NCI-H1092 treated with DMSO at 0.1 percent for 48 hours (cell line): ENCODE data around the gene ASCL2.

Experiments used
- DNase-seq: peaks from one replicate; lab custom pipeline; 2025; lab: John Stamatoyannopoulos, UW

ASCL2 gene

DNA sequence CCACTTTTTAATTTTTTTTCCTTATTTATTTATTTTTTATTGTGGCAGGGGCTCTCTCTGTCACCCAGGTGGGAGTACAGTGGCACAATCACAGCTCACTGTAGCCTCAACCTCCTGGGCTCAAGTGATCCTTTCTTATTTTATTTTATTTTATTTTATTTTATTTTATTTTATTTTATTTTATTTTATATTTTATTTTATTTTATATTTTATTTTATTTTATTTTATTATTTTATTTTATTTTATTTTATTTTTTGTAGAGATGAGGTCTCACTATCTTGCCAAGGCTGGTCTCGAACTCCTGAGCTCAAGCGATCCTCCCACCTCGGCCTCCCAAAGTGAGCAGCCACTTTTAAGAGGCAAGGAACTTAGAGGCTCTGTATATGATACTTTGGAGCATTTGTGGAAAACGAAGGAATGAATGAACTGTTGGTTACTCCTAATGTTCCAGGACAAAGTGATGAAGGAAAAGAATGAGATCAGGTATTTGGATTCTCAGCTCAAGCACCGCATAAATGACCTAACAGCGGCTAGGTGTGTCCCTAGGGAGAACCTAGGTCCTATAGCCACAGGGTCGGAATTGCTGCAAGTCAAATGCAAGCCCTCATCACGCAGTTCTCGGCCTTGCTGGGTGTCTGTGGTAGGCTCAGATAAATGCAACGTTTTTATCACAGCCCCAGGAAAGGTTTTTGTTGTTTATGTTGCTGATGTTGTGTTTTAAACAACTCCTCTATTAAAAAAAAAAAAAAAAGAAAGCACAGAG lies 36.5 kb downstream of the ASCL2 start:
- no peak for DNase-seq

DNA sequence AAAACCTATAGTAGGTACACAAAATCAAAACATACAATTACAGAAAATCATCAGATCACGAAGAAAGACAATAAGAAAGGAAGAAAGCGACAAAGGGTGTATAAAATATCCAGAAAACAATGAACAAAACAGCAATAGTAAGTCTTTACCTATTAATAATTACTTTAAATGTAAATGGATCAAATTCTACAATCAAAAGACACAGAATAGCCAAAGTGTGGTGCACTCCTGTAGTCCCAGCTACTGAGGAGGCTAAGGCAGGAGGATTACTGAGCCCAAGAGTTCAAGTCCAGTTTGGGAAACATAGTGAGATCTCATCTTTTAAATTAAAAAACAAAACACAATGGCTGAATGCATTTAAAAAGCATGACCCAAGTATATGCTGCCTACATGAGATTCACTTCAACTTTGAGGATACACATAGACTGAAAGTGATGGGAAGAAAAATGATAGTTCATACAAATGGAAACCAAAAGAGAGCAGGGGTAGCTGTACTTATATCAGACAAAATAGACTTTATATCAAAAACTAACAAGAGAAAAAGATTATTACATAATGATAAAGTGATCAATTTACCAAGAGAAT lies 40.6 kb downstream of the ASCL2 start:
- no peak for DNase-seq

DNA sequence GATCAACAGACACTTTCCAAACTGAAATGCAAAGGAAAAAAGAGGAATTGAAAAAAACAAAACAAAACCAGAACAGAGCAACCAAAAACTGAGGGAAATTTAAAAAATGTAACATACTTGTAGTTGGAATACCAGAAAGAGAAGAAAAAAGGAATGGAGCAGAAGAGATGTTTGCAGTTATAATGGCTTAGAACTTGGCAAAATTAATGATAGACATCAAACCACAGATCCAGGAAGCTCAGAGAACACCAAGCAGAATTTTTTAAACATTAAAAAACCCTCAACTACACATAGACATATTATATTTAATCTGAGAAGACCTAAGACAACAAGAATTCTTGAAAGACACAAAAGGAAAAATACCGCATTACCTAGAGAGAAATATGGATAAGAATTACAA lies 46.1 kb downstream of the ASCL2 start:
- DNase-seq = no peak

DNA sequence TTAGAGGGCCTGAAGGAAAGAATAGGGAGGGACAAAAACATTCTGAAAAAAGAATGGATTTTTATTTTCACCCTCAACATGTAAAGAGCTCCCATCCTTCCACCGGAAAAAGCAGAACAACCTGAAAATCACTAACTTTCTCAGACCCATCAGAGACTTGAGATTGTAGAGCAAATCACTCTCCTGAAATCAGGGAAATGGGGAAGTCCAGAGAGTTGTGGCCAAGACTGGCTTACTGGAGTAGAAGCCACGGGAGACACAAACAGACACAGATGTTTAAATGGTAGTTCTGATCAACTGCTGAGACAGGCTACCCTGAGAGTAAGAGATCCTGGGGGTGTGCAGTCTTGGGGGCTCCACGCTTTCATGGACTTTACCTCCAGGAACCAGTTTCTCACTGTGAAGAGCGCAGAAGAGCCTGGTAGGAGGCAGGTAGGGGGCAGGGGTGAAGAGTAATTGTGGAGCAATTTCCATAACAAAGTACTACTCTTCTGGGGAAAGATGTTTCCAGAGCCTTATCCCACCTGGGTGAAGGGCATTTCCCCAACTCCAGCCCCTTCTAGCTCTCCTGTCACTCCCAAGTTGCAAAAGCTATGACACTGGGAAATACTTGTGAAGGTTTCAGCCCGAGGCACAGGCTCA lies 47.1 kb downstream of the ASCL2 start:
- no peak for DNase-seq

DNA sequence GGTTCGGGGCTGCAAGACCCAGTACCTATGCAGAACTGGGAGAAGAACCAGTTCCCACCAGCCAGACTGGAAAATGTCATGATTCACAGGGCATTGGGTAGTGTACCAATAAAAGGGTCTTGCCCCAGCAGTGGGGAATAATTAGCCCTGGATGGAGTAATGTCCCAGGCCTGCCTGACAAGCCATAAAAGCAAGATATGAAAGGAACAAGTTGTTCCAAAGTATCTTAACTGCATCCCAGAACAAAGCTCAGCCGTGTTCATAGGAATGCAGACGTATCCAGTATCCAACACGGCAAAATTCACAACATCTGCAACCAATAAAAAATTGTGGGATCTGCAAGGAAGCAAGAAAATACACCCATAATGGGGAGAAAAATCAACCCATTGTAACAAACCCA lies 47.9 kb downstream of the ASCL2 start:
- DNase-seq = no peak

DNA sequence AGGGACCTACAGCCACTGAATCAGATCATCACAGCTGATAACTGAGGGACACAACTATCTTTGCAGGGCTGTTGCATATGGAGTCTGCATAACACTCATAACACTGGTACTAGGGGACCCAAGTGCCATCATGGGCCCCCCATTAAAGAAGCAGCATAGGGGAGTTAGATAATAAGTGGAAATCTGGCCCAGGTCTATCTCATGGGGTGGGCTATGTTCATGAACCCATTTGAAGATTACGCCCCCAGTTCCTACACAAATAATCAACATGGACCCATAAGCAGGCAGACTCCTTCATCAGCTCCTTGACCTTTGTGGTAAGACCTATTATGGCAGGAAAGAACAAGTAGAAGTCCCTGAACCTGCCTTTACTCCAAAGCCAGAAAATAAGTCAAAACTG lies 48.8 kb downstream of the ASCL2 start:
- DNase-seq = no peak

DNA sequence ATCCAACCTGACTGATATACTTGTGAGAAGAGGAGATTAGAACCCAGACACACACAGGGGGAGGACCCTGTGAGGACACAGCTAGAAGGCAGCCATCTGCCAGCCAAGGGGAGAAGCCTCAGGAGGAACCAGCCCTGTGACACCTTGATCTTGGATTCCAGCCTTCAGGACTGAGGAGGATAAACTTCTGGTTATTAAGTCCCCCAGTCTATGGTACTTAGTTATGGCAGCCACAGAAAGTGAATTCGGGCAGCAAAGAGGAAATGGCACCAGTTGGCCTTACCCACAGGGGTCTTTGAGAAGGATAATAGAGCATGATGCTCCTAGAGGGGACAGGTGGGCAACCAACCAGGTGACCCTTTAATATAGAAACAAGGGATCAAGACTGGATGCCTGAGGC lies 49.4 kb downstream of the ASCL2 start:
- DNase-seq = no peak

DNA sequence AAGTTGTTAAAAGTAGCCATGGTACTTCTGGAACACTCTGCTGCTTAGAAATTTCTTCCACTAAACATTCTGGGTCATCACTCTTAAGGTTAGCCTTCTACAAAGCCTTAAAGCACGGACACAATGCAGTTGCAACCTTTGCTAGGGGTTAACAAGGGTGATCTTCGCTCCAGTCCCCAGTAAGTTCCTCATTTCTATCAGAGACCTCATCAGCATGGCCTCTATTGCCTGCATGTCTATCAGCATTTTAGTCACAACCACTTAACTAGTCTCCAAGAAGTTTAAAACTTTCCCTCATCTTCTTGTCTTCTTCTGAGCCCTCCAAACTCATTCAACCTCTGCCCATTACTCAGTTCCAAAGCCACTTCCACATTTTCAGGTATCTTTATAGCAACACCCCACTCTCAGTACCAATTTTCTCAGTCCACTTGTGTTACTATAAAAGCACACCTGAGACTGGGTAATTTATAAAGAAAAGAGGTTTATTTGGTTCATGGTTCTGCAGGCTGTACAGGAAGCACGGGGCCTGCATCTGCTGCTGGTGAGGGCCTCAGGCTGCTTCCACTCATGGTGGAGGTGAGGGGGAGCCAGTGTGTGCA lies 50.1 kb downstream of the ASCL2 start:
- DNase-seq = no peak

DNA sequence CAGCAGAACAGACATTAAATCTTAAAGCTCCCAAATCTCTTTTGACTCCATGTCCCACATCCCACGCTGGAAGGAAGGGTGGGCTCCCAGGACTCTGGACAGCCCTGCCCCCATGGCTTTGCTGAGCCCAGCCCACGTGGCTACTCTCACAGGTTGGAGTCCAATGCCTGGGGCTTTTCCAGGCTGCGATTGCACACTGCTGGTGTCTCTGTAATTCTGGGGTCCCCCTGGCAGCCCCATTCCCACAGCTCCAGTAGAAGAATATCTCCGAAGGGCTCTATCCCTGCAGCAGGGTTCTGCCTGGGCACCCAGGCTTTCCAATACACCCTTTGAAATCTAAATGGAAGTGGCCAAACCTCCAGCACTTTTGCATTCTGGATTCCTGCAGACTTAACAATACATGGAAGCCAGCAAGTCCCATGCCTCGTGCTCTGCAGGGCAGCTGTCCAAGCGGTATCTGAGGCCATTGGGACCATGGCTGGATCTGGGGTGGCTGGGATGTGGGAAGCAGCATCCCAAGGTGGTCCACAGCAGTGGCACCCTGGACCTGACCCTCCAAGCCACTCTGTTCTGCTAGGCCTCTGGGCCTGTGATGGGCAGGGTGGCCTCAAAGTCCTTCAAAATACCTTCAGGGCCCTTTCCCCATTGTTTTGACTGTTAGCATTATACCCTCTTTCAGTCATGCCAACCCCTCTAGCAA lies 50.9 kb downstream of the ASCL2 start:
- DNase-seq = no peak
